ENCODE measurements around the gene TBCD.

Gene TBCD

GRCh38 chr17:82926081-82926480 lies 174.2 kb downstream of the TBCD start:
- no peaks in the 10 kb centered on the region for H3K4me1 Mint-ChIP-seq (ENCODE audit: low read depth)
- no peaks in the 10 kb centered on the region for H3K9me3 Mint-ChIP-seq
- H3K27me3 Mint-ChIP-seq (ENCODE audit: low read depth): no peaks in the 10 kb centered on the region
- H3K27ac Mint-ChIP-seq: no peak overlapping the region
- peaks cover 45% of the 10 kb centered on the region for H3K36me3 Mint-ChIP-seq (ENCODE audit: low read depth)
- DNase-seq (ENCODE audit: low spot score): no peak
- no peak overlapping the region for H3K4me3 Mint-ChIP-seq

DNA sequence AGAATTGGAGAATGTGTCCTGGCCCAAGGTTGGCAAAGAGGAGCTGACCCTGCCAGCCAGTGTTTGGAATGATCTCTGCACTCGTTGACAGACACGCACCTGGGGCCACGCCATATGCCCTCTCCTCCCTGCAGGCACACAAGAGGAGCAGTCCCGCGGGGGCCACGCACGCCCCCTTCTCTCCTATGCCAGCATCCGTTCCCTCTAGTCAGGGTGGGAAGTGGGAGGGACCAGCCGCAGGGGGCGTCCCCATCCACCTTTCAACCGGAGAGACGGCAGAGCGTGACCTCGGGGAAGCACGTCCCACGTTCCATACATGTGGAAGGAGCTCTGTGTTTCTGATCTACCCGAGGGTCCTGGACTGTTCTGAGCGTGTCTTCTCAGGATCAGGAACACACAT lies 174.9 kb downstream of the TBCD start:
- Mint-ChIP-seq H3K4me3 (no peak overlapping the region), H3K27me3 (ENCODE audit: low read depth) (no peaks in the 10 kb centered on the region), H3K36me3 (ENCODE audit: low read depth) (peaks cover 48% of the 10 kb centered on the region), H3K9me3 (no peaks in the 10 kb centered on the region), H3K4me1 (ENCODE audit: low read depth) (no peaks in the 10 kb centered on the region), H3K27ac (no peak overlapping the region)
- no peak for DNase-seq (ENCODE audit: low spot score)

DNA sequence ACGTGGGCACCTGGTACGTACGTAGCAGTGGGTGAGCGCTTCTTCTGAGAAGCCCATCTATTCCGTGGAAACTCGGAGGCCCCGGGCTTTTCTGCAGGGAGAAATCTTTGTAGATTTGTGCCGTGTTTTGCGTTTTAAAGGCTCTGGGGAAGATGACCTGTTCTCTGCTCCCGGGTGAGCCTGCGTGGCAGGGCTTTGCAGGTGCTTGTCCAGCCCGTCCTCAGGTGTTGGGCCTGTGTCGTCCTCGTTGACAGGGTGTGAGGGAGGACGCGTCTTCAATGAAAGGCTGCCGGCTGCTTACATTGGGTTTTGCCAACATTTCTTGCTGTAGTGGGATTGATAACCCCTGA lies 175.4 kb downstream of the TBCD start:
- Mint-ChIP-seq H3K27ac (no peak overlapping the region), H3K36me3 (ENCODE audit: low read depth) (peaks cover 50% of the 10 kb centered on the region)

DNA sequence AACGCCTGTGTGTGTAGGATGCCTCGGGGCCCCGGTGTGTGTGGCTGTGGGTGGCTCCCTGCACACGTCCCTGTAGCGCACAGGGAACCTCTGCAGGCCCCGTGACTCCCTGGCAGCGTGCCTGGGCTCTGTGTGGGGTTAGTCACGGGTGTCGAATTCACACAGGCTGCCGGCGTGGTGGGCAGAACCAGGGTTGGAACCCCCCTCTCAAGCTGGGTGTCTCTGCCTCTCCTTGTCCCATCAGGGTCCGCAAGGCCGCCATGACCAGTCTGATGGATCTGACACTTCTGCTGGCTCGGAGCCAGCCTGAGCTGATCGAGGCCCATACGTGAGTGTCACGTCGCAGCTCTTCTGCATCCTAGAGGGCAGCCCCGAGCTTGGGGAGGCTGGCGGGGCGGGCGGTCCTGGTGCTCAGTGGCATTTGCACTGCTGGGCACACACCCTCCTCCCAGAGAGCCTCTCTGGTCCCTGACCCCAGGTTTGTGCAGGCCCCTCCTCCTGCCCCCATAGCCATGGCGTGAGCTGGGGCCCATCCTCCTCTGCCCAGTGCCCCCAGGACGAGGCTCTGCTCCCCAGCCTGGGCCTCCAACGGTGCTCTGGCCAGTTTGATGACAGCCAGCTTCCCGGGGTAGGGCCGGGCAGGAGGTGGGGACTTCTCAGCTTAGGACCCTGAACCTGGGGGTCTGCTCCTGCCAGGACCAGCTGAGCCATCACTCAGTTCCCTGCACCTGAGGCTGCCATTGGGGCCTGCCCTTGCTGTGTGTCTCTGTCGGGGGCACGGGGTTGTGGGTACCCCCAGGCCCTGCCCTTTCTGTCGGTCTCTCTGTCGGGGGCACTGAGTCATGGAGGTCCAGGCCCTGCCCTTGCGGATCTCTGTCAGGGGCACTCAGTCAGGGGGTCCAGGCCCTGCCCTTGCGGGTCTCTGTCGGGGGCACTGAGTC lies 176.1 kb downstream of the TBCD start:
- H3K36me3 Mint-ChIP-seq (ENCODE audit: low read depth): peaks cover 52% of the 10 kb centered on the region
- DNase-seq (ENCODE audit: low spot score): no peak
- no peaks in the 10 kb centered on the region for H3K9me3 Mint-ChIP-seq
- no peak overlapping the region for H3K4me3 Mint-ChIP-seq
- H3K27ac Mint-ChIP-seq: no peak overlapping the region
- H3K27me3 Mint-ChIP-seq (ENCODE audit: low read depth): no peaks in the 10 kb centered on the region
- H3K4me1 Mint-ChIP-seq (ENCODE audit: low read depth): no peaks in the 10 kb centered on the region

More for the DNA sequence above, 175.4 kb downstream of the TBCD start:
- H3K4me3 Mint-ChIP-seq: no peak overlapping the region
- no peaks in the 10 kb centered on the region for H3K4me1 Mint-ChIP-seq (ENCODE audit: low read depth)
- H3K27me3 Mint-ChIP-seq (ENCODE audit: low read depth): no peaks in the 10 kb centered on the region
- H3K9me3 Mint-ChIP-seq: no peaks in the 10 kb centered on the region
- DNase-seq (ENCODE audit: low spot score): no peak

DNA sequence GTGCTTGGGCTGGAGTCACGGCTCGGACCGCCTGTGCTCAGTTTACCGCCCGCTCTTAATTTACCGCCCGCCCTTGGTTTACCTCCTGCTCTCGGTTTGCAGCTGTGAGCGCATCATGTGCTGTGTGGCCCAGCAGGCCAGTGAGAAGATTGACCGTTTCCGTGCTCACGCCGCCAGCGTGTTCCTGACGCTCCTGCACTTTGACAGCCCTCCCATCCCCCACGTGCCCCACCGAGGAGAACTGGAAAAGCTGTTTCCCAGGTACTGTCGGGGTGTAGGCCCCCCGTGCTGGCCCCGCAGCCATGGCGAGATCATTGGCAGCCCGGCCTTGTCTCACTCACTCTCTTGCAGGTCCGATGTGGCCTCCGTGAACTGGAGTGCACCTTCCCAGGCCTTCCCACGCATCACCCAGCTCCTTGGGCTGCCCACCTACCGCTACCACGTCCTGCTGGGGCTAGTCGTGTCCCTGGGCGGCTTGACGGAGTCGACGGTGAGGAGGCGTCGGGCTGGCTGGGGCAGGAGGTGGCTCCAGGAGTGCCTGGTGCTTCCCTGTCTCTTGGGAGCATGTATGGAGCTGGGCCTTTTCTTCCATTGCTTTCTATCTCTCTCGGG lies 177.3 kb downstream of the TBCD start:
- DNase-seq (ENCODE audit: low spot score): no peak
- no peaks in the 10 kb centered on the region for H3K9me3 Mint-ChIP-seq
- H3K27ac Mint-ChIP-seq: no peak overlapping the region
- H3K36me3 Mint-ChIP-seq (ENCODE audit: low read depth): peaks cover 55% of the 10 kb centered on the region
- no peaks in the 10 kb centered on the region for H3K27me3 Mint-ChIP-seq (ENCODE audit: low read depth)
- no peak overlapping the region for H3K4me3 Mint-ChIP-seq
- H3K4me1 Mint-ChIP-seq (ENCODE audit: low read depth): no peaks in the 10 kb centered on the region

DNA sequence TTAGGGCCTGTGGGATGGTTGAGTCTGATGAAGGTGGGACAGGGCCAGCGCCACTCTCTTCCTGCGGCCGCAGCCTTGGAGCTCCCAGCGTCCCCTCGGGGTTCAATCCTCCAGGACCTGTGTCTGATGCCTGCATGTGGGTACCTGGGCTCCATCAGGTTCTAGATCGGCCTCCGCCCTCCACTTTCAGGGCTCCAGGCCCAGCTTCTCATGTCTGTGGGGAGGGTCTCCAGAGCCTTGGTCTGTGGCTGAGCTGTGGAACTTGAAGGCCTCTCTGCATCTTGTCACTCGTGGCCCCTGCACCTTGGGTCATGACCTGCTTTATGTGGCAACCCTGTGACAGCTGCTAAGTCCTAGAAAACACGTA lies 177.8 kb downstream of the TBCD start:
- Mint-ChIP-seq H3K27ac (no peak overlapping the region), H3K27me3 (ENCODE audit: low read depth) (no peaks in the 10 kb centered on the region), H3K9me3 (no peaks in the 10 kb centered on the region), H3K4me3 (no peak overlapping the region), H3K4me1 (ENCODE audit: low read depth) (no peaks in the 10 kb centered on the region), H3K36me3 (ENCODE audit: low read depth) (peaks cover 53% of the 10 kb centered on the region)
- no peak for DNase-seq (ENCODE audit: low spot score)

GRCh38 chr17:82930043-82930923 lies 178.4 kb downstream of the TBCD start:
- H3K27me3 Mint-ChIP-seq (ENCODE audit: low read depth): no peaks in the 10 kb centered on the region
- H3K27ac Mint-ChIP-seq: no peak overlapping the region
- DNase-seq (ENCODE audit: low spot score): no peak
- no peaks in the 10 kb centered on the region for H3K9me3 Mint-ChIP-seq
- no peak overlapping the region for H3K4me3 Mint-ChIP-seq
- no peaks in the 10 kb centered on the region for H3K4me1 Mint-ChIP-seq (ENCODE audit: low read depth)
- peaks cover 57% of the 10 kb centered on the region for H3K36me3 Mint-ChIP-seq (ENCODE audit: low read depth)

DNA sequence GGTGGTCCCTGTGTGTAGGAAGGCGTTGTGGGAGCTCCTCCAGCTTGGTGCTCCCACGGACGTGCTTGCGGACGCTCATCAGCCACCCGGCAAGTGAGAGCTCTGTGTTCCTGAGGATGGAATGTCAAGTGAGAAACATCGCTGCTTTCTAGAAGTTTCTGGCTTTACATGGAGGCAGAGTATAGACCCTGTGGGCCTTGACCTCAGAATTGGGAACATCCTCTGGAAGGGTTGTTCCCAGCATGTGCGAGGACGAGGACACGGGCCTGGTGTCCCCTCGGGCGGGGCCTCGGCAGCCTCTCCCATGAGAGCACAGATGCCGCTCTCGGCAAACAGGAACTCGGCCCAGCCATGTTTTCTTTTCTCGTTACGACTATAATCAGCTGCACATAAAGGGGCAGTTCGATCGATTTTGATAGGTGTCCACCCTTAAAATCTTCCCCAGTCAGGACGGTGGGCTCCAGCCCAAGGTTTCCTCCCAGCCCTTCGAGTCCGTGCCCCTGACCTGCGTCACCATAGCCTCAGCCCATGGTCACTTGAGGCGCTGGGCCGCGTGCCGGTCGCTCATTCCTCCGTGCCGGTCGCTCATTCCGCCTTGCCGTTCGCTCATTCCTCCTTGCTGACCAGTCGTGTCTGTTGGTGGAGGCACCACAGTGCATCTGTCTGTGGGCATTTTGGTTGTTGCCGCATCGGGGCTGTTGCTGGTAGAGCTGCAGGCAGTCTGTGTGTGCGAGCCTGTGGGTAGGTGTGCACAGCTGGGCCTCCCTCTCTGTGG lies 179.2 kb downstream of the TBCD start:
- H3K27ac Mint-ChIP-seq: no peak overlapping the region
- H3K9me3 Mint-ChIP-seq: no peaks in the 10 kb centered on the region
- H3K4me1 Mint-ChIP-seq (ENCODE audit: low read depth): peaks cover 2% of the 10 kb centered on the region
- H3K36me3 Mint-ChIP-seq (ENCODE audit: low read depth): peaks cover 60% of the 10 kb centered on the region
- no peaks in the 10 kb centered on the region for H3K27me3 Mint-ChIP-seq (ENCODE audit: low read depth)
- no peak for DNase-seq (ENCODE audit: low spot score)
- H3K4me3 Mint-ChIP-seq: no peak overlapping the region

- DNase-seq (ENCODE audit: low spot score): no peak
Observed at GRCh38 chr17:82931699-82932517, 180.0 kb downstream of the TBCD start.

GRCh38 chr17:82932518-82933310 lies 180.8 kb downstream of the TBCD start:
- Mint-ChIP-seq H3K4me1 (ENCODE audit: low read depth) (peaks cover 2% of the 10 kb centered on the region), H3K27ac (no peak overlapping the region), H3K4me3 (no peak overlapping the region), H3K9me3 (no peaks in the 10 kb centered on the region), H3K27me3 (ENCODE audit: low read depth) (no peaks in the 10 kb centered on the region), H3K36me3 (ENCODE audit: low read depth) (peaks cover 56% of the 10 kb centered on the region)
- no peak for DNase-seq (ENCODE audit: low spot score)

More at GRCh38 chr17:82931699-82932517, 180.0 kb downstream of the TBCD start:
- no peak overlapping the region for H3K4me3 Mint-ChIP-seq
- H3K4me1 Mint-ChIP-seq (ENCODE audit: low read depth): peaks cover 2% of the 10 kb centered on the region
- no peak overlapping the region for H3K27ac Mint-ChIP-seq
- H3K9me3 Mint-ChIP-seq: no peaks in the 10 kb centered on the region
- H3K36me3 Mint-ChIP-seq (ENCODE audit: low read depth): peaks cover 58% of the 10 kb centered on the region
- H3K27me3 Mint-ChIP-seq (ENCODE audit: low read depth): no peaks in the 10 kb centered on the region

DNA sequence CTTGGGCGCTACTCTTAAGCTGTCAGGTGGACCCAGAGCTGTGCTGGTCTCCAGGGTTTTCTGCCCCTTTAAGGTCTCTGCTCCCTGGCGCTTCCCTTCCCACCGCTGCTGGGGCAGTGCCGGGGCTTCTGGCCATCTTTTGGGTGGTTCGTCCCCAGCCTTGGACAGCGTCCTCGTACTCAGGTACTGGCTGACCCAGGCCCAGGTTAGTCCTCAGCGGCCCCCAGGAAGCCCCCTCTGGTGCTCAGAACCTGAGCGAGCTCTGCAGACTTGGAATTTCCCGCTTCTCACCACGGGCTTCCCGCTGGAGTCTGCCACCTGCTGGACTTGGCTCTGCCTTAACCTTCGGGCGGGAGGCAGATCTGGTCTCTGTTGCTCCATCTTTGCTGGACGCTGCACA lies 182.0 kb downstream of the TBCD start:
- H3K4me1 Mint-ChIP-seq (ENCODE audit: low read depth): peaks cover 2% of the 10 kb centered on the region
- H3K36me3 Mint-ChIP-seq (ENCODE audit: low read depth): peaks cover 59% of the 10 kb centered on the region
- H3K9me3 Mint-ChIP-seq: no peaks in the 10 kb centered on the region
- no peak overlapping the region for H3K4me3 Mint-ChIP-seq
- no peak overlapping the region for H3K27ac Mint-ChIP-seq
- DNase-seq (ENCODE audit: low spot score): no peak
- no peaks in the 10 kb centered on the region for H3K27me3 Mint-ChIP-seq (ENCODE audit: low read depth)

- no peak overlapping the region for H3K4me3 Mint-ChIP-seq
- peaks cover 2% of the 10 kb centered on the region for H3K4me1 Mint-ChIP-seq (ENCODE audit: low read depth)
- H3K27ac Mint-ChIP-seq: peak overlapping the region; percentile 28
- no peaks in the 10 kb centered on the region for H3K9me3 Mint-ChIP-seq
- peaks cover 61% of the 10 kb centered on the region for H3K36me3 Mint-ChIP-seq (ENCODE audit: low read depth)
- no peaks in the 10 kb centered on the region for H3K27me3 Mint-ChIP-seq (ENCODE audit: low read depth)
- no peak for DNase-seq (ENCODE audit: low spot score)
Observed at GRCh38 chr17:82935966-82936767, 184.3 kb downstream of the TBCD start.
